K562 (cell line): ENCODE data around the gene MINDY4. TPM values are rescaled to one million over a fixed set of nuclear protein-coding genes. Genes with fewer than 3 reads are reported as not detected.

Source experiments
- ATAC-seq: fragments of 200-7000 bp; cut with Tn5 transposase; 3 replicates; pipeline ENCODE4 v1.9.1; 2020; ENCODE audit warnings: moderate library complexity
- BruUV-seq: library from RNA; stranded (reverse); fragments of 400-500 nt; replicated peaks from 2 replicates; lab custom pipeline; 2021; lab: Mats Ljungman, UMichigan
- CTCF ChIA-PET: fragments of 300-600 bp; formaldehyde crosslinking; extraction: SDS; loops from one replicate; lab custom pipeline; 2021; ENCODE audit warnings: low intra/inter-chr PET ratio; lab: Yijun Ruan, JAX
- POLR2A ChIA-PET: fragments of 300-600, 350-650 bp; sonication (Branson Sonifier 250); formaldehyde crosslinking; extraction: SDS; loops from one replicate; lab custom pipeline; 2021; ENCODE audit warnings: antibody characterized with exemption, inconsistent platforms; lab: Yijun Ruan, JAX
- DNase-seq, 4 experiments: peaks; one replicate each; pipeline versions ENCODE4 v3.0.0 to v3.0.0-alpha.2; 2011 to 2018; ENCODE audit warnings: low spot score in 3 of 4, mixed read lengths in 3 of 4; ENCODE audit errors: extremely low read depth in 1 of 4
- FAIRE-seq: peaks from 2 replicates; lab custom pipeline; 2011; peaks lifted over from hg19 to GRCh38; lab: Jason Lieb, UNC
- H2AFZ ChIP-seq: 2 replicates; pipeline ENCODE4 v1.6.0; 2011; ENCODE audit warnings: low read depth, low read length, control low read depth, inconsistent platforms
- H3K27ac ChIP-seq: fragments of 200-600 bp; 3 replicates; pipeline ENCODE4 v1.8.0; 2011; ENCODE audit warnings: low read depth, mild to moderate bottlenecking, control low read depth, inconsistent platforms, low read length, moderate library complexity, mixed read lengths; ENCODE audit errors: extremely low read depth
- H3K27me3 ChIP-seq, 2 experiments: fragments of 300-600 bp in 1 of 2; 2 replicates in 1 of 2; 3 replicates in 1 of 2; pipeline versions ENCODE4 v1.6.0 to v1.8.0; 2011; ENCODE audit warnings: inconsistent platforms in 2 of 2, low read length in 2 of 2, mild to moderate bottlenecking in 1 of 2, mixed read lengths in 1 of 2, moderate library complexity in 1 of 2; ENCODE audit not compliant: control insufficient read depth in 2 of 2, insufficient read depth in 2 of 2
- H3K36me3 ChIP-seq: fragments of 300-600 bp; 3 replicates; pipeline ENCODE4 v1.8.0; 2011; ENCODE audit warnings: mild to moderate bottlenecking, low read length, inconsistent platforms; ENCODE audit not compliant: control insufficient read depth, insufficient read depth
- H3K4me1 ChIP-seq, 2 experiments: fragments of 200-600 bp in 1 of 2; replicated peaks in 1 of 2; 2 replicates in 1 of 2; 3 replicates in 1 of 2; pipeline versions ENCODE4 v1.5.1 to v1.8.0; 2011; ENCODE audit warnings: inconsistent platforms in 2 of 2, low read length in 2 of 2, mild to moderate bottlenecking in 1 of 2, mixed read lengths in 1 of 2, moderate library complexity in 1 of 2; ENCODE audit not compliant: control insufficient read depth in 2 of 2, insufficient read depth in 2 of 2
- H3K4me2 ChIP-seq: 2 replicates; pipeline ENCODE4 v1.6.1; 2011; ENCODE audit warnings: low read length, control low read depth, inconsistent platforms, mixed read lengths; ENCODE audit not compliant: insufficient read depth
- H3K4me3 ChIP-seq: fragments of 200-600 bp; sonication (generic), shearing (Covaris generic); 2 replicates; pipeline ENCODE4 v1.5.1; 2016; ENCODE audit warnings: control low read depth, inconsistent platforms
- H3K79me2 ChIP-seq: fragments of 200-600 bp; 3 replicates; pipeline ENCODE4 v1.8.0; 2011; ENCODE audit warnings: low read length, inconsistent platforms; ENCODE audit not compliant: control insufficient read depth, insufficient read depth
- H3K9ac ChIP-seq, 2 experiments: 2 replicates each; pipeline versions ENCODE4 v1.6.0 to v1.6.1; 2011; ENCODE audit warnings: low read depth in 2 of 2, low read length in 2 of 2, control low read depth in 1 of 2, inconsistent platforms in 1 of 2, mild to moderate bottlenecking in 1 of 2, mixed read lengths in 1 of 2; ENCODE audit not compliant: insufficient read depth in 1 of 2
- H3K9me1 ChIP-seq: one replicate; pipeline ENCODE4 v1.6.0; 2011; ENCODE audit warnings: inconsistent platforms, mild to moderate bottlenecking, low read length, moderate library complexity; ENCODE audit not compliant: control insufficient read depth, insufficient read depth
- H3K9me3 ChIP-seq: replicated peaks from 2 replicates; pipeline ENCODE4 v1.5.1; 2011; ENCODE audit warnings: low read depth, low read length, inconsistent platforms; ENCODE audit not compliant: control insufficient read depth, insufficient read depth
- H4K20me1 ChIP-seq: replicated peaks from 2 replicates; pipeline ENCODE4 v1.6.1; 2011; ENCODE audit warnings: low read length, inconsistent platforms, mixed read lengths; ENCODE audit not compliant: control insufficient read depth, insufficient read depth
- NFIC ChIP-seq: fragments of 450-650 bp; IDR thresholded peaks from 2 replicates; pipeline ENCODE4 v1.6.1; 2017; ENCODE audit warnings: mild to moderate bottlenecking, inconsistent platforms
- POLR3A ChIP-seq: IDR thresholded peaks from 2 replicates; pipeline ENCODE4 v1.6.1; 2011; ENCODE audit warnings: borderline replicate concordance, mild to moderate bottlenecking, moderate library complexity; ENCODE audit not compliant: insufficient read length, insufficient read depth; ENCODE audit errors: extremely low read depth
- ZFP36 ChIP-seq: fragments of 150-350 bp; IDR thresholded peaks from 2 replicates; pipeline ENCODE4 v1.6.1; 2018; ENCODE audit warnings: low read length, low read depth; ENCODE audit not compliant: partially characterized antibody
- WGBS: fragments of 100-300 bp; shearing (Covaris generic); methylation state at CpG from one replicate; pipeline ENCODE4 v1.1.6; 2016; ENCODE audit warnings: low coverage, mixed read lengths; ENCODE audit not compliant: insufficient coverage; ENCODE audit errors: missing lambda C conversion rate; 5-methylcytosine and 5-hydroxymethylcytosine counted together
- in situ Hi-C: fragments of 300-500 bp; cut with MboI; formaldehyde crosslinking; loops from 4 replicates; pipeline ENCODE4 v1.15.0; 2018; ENCODE audit warnings: inconsistent platforms, mixed read lengths
- intact Hi-C: fragments of 100-400 bp; cut with micrococcal nuclease; formaldehyde crosslinking; loops from 2 replicates; pipeline ENCODE4 v1.14.2; 2022
- polyA plus RNA-seq, 8 experiments: library from polyadenylated mRNA; depleted of rRNA in 4 of 8; stranded (reverse) in 5 of 8; unstranded in 3 of 8; fragments of >200 nt; fragmentation: Nextera tagmentation in 2 of 8; fragmentation: Illumina TruSeq in 1 of 8; extraction: Ambion mirVana in 2 of 8; extraction: Trizol in 1 of 8; gene quantifications; 2 replicates each; pipeline versions ENCODE4 v1.2.1 to v1.2.3, GENCODE V29; 2011 to 2014; ENCODE audit warnings: inconsistent platforms in 1 of 8, missing spikeins in 1 of 8
- total RNA-seq, 7 experiments: library from RNA; depleted of rRNA in 6 of 7; stranded (reverse); fragments of >200 nt in 6 of 7; fragmentation: Illumina TruSeq in 2 of 7; extraction: Trizol in 2 of 7; gene quantifications; 2 replicates each; pipeline versions ENCODE4 v1.2.1 to v1.2.3, GENCODE V29; 2011 to 2021; ENCODE audit warnings: low replicate concordance in 1 of 7

The MINDY4 gene
- total and polyA plus RNA-seq, 9 of the 15 experiments (the other 6 are each of a cell fraction or from before 2014, with no cell fraction given), result 2.1 to 16.7 (median 11.0) TPM

- H3K9me1 ChIP-seq, result no peaks in the 10 kb centered on the region
- POLR2A ChIA-PET, result interaction anchor here (1.0 kb wide), 1 partner anchor 12 kb away, joined by 3 read pairs; no protein-coding TSS in a partner anchor
- H2AFZ ChIP-seq, result no peak overlapping the region
- H3K36me3 ChIP-seq, result peaks cover 26% of the 10 kb centered on the region; the same call in 2 of the 3 replicates
- no peaks in the 10 kb centered on the region for H4K20me1 ChIP-seq
- intact Hi-C loops (no loop called here), in situ Hi-C loops (no loop called here)
- no peak overlapping the region for H3K27ac ChIP-seq
- peak; percentile 59; the same call in 1 of the 2 replicates for TF ChIP-seq NFIC
- no peak for TF ChIP-seq POLR3A
- TF ChIP-seq ZFP36, result peak; percentile 37
- TF ChIP-seq, all 486 proteins: peak for 2
- FAIRE-seq, result no peak
- H3K4me2 ChIP-seq, result no peak overlapping the region
- no peaks in the 10 kb centered on the region for H3K79me2 ChIP-seq
- H3K9ac ChIP-seq, result peak overlapping the region in 1 of 2 experiments; percentile 74; a peak in 1 of 4 replicates
- H3K27me3 ChIP-seq, result no peaks in the 10 kb centered on the region
- H3K9me3 ChIP-seq, result no peaks in the 10 kb centered on the region
- no peak overlapping the region for H3K4me3 ChIP-seq
- DNase-seq, result peak in 1 of 4 experiments; percentile 10
- WGBS, result 61% methylated on average over 6 of the region's 6 CpGs
- ATAC-seq, result no peak
- BruUV-seq, result no TSS peak
- peaks cover 0 to 8% of the 10 kb centered on the region in 2 experiments; a peak in 3 of 5 replicates for H3K4me1 ChIP-seq
- CTCF ChIA-PET, result no interaction called here
Observed at GRCh38 chr7:30840141-30841024, 69.2 kb downstream of the MINDY4 start.
